HUES64 (cell line): ENCODE results near the gene CBX6.

Experiments used
- H3K27ac ChIP-seq: 2 replicates; pipeline ENCODE4 v1.7.0; 2013; ENCODE audit warnings: low read depth, low read length, inconsistent platforms
- H3K27me3 ChIP-seq: 2 replicates; pipeline ENCODE4 v1.6.1; 2013; ENCODE audit warnings: mild to moderate bottlenecking, low read length; ENCODE audit not compliant: insufficient read depth
- H3K36me3 ChIP-seq: 2 replicates; pipeline ENCODE4 v1.6.1; 2013; ENCODE audit warnings: mild to moderate bottlenecking, low read length; ENCODE audit not compliant: insufficient read depth
- H3K4me1 ChIP-seq: 2 replicates; pipeline ENCODE4 v1.6.1; 2013; ENCODE audit warnings: mild to moderate bottlenecking, low read length, moderate library complexity; ENCODE audit not compliant: insufficient read depth
- H3K4me3 ChIP-seq: 2 replicates; pipeline ENCODE4 v1.5.1; 2013; ENCODE audit warnings: mild to moderate bottlenecking, low read length, moderate library complexity
- H3K9ac ChIP-seq: 2 replicates; pipeline ENCODE4 v1.6.1; 2013; ENCODE audit warnings: mild to moderate bottlenecking, low read depth, low read length
- H3K9me3 ChIP-seq: 2 replicates; pipeline ENCODE4 v1.6.1; 2013; ENCODE audit warnings: low read depth, low read length; ENCODE audit not compliant: insufficient read depth
- WGBS: fragments of 150-250, 120-280 bp; methylation state at CpG from one replicate; pipeline ENCODE4 v1.1.7; 2013; ENCODE audit warnings: missing lambda C conversion rate; 5-methylcytosine and 5-hydroxymethylcytosine counted together

CBX6 gene

DNA sequence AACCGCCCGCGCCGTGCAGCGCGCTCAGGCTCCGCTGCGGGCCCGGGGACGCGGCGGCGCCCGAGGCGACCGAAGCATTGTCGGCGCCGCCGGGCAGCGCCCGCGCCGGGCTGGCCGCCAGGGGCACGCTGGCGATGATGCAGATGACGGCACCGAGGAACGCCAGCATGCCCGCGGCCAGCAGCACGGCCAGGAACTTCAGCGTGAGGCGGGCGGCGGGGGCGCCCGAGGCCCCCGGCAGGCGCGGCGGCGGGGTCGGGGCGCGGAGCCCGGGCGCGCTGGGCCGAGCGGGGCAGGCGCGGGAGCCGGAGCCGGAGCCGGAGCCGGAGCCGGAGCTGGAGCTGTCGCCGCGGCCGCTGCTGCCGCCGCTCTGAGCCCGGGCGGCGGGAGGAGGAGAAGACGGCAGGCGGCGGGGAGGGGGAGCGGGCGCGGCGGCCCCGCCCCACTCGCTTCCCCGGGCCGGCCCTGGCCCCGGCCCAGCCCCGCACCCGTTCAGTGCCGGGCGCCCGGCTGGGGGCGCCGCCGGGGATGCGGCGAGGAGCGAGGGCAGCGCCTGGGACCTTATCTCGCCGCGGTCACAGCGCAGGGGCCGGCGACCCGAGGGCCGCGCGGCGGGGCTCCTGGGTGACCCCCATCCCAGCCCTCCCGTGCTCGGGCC is 28.2 kb downstream of the CBX6 start, which contains the start of gene NPTXR:
Gene NPTXR, minus strand, starts transcription at position 372 of the 658 bp plus-strand sequence.
- under 1% methylated on average over 105 of the region's 105 CpGs for WGBS
- Histone ChIP-seq H3K36me3 (no peaks in the 10 kb centered on the region), H3K4me3 (peak within 1 kb of the TSS; percentile 53), H3K9me3 (no peaks in the 10 kb centered on the region), H3K27ac (no peak within 1 kb of the TSS), H3K27me3 (peaks cover 59% of the 10 kb centered on the region), H3K9ac (peak within 1 kb of the TSS; percentile 54), H3K4me1 (no peaks in the 10 kb centered on the region)

DNA sequence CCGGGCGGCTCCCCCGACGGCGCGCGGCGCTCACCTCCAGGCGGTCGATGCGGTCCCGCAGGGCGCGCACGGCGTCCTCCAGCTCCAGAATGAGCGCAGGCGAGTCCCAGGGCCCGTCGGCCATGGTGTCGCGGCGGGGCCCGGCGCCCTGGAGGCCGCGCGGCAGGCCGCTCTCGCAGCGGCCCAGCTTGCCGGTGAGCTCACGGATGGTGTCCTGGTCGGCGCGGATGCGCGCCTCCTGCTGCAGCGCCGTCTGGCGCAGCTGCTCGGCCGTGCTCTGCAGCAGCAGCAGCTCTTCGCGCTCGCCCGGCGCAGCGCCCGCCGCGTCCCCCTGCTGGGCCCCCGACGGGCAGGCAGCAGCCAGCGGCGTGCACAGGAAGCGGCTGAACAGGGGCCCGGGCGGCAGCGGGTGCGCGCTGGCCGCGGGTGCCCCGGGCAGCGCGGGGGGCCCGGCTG is 28.8 kb downstream of the CBX6 start:
- Histone ChIP-seq H3K4me1 (no peaks in the 10 kb centered on the region), H3K9me3 (no peaks in the 10 kb centered on the region), H3K9ac (peak overlapping the region; percentile 54), H3K27me3 (peaks cover 59% of the 10 kb centered on the region), H3K4me3 (peak overlapping the region; percentile 53), H3K36me3 (no peaks in the 10 kb centered on the region), H3K27ac (no peak overlapping the region)
- WGBS: under 1% methylated on average over 68 of the region's 68 CpGs

DNA sequence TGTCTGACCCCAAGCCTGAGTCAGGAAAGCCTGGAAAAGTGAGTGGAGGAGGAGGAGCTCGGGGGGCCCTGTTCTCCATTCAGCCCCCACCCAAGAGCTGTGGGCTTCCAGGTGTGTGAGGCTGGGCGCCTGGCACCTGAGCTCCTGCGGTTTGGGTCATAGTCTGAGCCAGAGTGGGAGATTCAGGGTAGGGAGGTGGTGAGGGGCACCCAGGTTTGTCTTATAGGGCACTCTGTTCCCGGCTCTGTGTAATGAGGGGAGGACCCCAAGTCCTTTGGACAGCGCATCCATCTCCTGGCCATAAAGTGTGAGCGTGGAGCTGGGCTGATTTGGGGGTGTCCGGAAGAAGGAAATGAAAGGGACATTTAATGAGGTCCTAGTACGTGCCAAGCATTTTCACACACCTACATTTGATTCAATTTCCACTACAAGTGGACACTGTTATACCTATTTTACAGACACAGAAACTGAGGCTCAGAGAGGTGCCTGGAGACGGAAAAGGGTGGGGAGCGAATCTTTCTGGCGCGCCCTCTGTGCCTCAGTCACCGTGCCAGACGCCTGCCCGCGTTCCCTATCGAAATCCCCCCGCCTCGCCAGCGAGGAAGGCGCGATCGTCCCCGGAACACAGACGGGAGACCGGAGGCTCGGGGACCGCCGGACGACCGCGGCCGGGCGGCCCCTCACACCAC is 29.4 kb downstream of the CBX6 start:
- Histone ChIP-seq H3K27ac (no peak overlapping the region), H3K36me3 (no peaks in the 10 kb centered on the region), H3K4me3 (peak overlapping the region; percentile 53), H3K9ac (peak overlapping the region; percentile 54), H3K27me3 (peaks cover 58% of the 10 kb centered on the region), H3K9me3 (no peaks in the 10 kb centered on the region), H3K4me1 (no peaks in the 10 kb centered on the region)
- 25% methylated on average over 34 of the region's 34 CpGs for WGBS

DNA sequence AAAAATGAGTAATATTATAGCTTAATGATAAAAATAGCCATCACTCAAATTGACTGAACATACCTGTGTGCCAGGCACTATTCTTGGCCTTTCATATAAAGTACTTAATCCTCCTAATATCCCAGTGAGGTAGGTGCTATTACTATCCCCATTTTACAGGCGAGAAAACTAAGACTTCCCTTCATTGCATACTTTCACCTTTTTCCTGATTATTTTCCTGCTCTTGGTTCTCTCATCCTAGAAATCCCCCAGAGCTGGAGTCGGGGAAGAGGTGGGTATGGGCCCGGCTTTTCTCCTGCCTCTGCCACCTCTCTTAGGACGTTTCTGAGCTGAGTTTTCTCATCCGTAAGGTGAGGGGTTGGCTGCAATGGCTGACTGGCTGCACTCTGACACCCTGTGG is 30.4 kb downstream of the CBX6 start:
- Histone ChIP-seq H3K9ac (no peak overlapping the region), H3K9me3 (no peaks in the 10 kb centered on the region), H3K36me3 (no peaks in the 10 kb centered on the region), H3K4me3 (no peak overlapping the region), H3K27ac (no peak overlapping the region), H3K27me3 (peaks cover 58% of the 10 kb centered on the region), H3K4me1 (no peaks in the 10 kb centered on the region)
- WGBS: 85% methylated on average over 5 of the region's 5 CpGs

DNA sequence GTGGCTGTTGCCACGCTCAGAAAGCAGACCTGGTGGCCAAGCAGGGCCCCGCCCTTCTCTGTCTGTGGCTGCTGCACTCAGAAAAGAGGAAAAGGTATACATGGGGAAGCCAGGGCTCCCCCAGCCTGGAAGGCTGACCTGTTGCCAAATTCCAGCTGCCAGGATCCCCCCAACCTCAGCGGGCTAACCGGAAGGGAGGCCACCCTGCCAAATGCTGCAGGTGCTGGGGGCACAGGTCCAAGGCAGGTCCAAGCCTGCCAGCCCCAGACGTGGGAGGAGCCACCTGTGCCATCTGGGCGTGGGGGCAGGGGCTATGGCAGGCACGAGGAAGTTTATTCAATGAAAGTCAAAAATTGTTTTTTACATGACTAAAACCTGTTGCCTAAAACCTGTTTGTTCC is 30.8 kb downstream of the CBX6 start:
- H3K9me3 ChIP-seq: no peaks in the 10 kb centered on the region
- H3K36me3 ChIP-seq: no peaks in the 10 kb centered on the region
- H3K9ac ChIP-seq: no peak overlapping the region
- H3K4me1 ChIP-seq: peaks cover 3% of the 10 kb centered on the region; the same call in 1 of the 2 replicates
- H3K4me3 ChIP-seq: no peak overlapping the region
- peaks cover 54% of the 10 kb centered on the region for H3K27me3 ChIP-seq
- no peak overlapping the region for H3K27ac ChIP-seq
- 83% methylated on average over 7 of the region's 7 CpGs for WGBS

DNA sequence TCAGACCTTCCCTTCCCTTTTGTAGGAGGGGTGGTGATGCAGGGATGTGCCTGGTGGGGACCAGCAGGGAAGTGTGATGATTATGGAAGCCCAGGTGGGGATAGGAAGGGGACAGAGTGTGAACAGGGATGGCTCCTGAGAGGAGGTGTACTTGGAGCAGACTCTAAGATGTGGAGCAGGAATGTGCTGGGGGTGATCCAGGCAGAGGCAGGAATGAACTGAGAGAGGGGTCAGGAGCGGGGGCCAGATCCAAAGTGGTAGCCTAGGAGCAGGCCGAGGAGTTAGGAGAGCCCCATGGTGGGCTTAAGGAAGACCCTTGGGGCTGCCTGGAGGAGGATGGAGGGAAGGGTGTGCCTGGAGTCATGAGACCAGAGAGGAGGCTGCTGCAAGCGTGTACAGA is 31.9 kb downstream of the CBX6 start:
- H3K9ac ChIP-seq: no peak overlapping the region
- no peak overlapping the region for H3K4me3 ChIP-seq
- 83% methylated on average over 3 of the region's 3 CpGs for WGBS
- peaks cover 7% of the 10 kb centered on the region; the same call in 1 of the 2 replicates for H3K4me1 ChIP-seq
- no peaks in the 10 kb centered on the region for H3K36me3 ChIP-seq
- peaks cover 45% of the 10 kb centered on the region for H3K27me3 ChIP-seq
- no peaks in the 10 kb centered on the region for H3K9me3 ChIP-seq
- no peak overlapping the region for H3K27ac ChIP-seq

DNA sequence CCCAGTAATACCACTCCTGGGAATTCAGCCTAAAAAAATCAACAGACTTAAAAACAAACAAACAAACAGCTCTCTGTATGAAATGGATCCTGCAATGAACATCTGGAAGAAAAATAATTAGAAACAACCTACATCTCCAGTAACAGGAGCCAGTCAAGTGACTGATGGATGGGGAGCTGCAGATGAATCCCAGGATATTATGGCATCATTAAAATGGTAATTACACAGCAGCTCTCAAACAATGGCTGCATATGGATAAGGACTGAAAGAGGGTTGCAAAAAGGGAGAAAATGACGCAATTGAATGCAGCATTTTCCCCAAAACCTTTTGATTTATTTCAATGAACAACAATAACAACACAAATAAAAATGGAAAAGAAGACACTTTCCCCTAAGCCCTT is 32.3 kb downstream of the CBX6 start:
- Histone ChIP-seq H3K36me3 (no peaks in the 10 kb centered on the region), H3K4me1 (peaks cover 7% of the 10 kb centered on the region; the same call in 1 of the 2 replicates), H3K4me3 (no peak overlapping the region), H3K27me3 (peaks cover 40% of the 10 kb centered on the region), H3K9ac (no peak overlapping the region), H3K9me3 (no peaks in the 10 kb centered on the region), H3K27ac (no peak overlapping the region)
- 100% methylated on average over 1 of the region's 1 CpG for WGBS

DNA sequence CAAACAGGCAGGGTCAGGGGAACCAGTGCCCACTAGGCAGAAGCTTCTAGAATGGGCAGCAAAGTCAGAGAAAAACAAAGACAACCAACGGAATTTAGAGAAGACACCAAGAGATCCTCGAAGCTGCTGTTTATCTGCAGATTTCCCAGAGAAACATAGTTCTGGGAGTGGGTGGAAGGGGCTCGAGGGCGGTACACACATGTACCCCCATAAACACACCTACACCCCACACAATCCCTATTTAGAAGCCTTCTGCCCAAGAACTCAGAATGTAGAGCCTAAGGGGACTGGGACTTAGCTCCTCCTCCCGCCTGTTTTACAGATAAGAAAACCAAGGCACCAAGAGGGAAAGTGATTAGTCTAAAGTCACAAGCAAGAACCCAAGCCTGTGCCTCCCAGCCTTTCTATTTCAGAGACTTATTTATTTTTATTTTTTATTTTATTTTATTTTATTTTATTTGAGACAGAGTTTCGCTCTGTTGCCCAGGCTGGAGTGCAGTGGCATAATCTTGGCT is 34.5 kb downstream of the CBX6 start:
- no peaks in the 10 kb centered on the region for H3K36me3 ChIP-seq
- H3K9me3 ChIP-seq: no peaks in the 10 kb centered on the region
- H3K27ac ChIP-seq: no peak overlapping the region
- no peak overlapping the region for H3K9ac ChIP-seq
- peaks cover 7% of the 10 kb centered on the region; the same call in 1 of the 2 replicates for H3K4me1 ChIP-seq
- H3K4me3 ChIP-seq: no peak overlapping the region
- 90% methylated on average over 6 of the region's 6 CpGs for WGBS
- peaks cover 25% of the 10 kb centered on the region for H3K27me3 ChIP-seq

DNA sequence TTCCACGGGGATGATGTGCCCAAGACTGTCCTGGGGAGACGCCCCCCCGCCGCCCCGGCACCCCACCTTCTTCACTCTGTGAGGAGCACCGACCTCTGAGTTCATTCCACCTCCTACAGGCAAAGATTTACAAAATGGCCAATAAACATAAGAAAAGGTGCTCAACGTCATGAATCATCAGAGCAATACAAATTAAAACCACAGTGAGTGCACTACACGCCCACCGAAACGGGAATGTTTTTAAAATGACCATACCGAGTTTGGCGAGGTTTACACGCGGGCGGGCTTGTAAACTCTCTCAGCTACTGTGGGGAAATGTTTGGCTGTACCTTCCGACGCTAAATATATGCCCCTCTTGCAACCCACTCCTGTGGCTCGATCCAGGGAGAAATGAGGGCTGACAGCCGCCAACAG is 36.1 kb downstream of the CBX6 start:
- Histone ChIP-seq H3K27ac (no peak overlapping the region), H3K9ac (no peak overlapping the region), H3K4me1 (peaks cover 7% of the 10 kb centered on the region; the same call in 1 of the 2 replicates), H3K36me3 (no peaks in the 10 kb centered on the region), H3K9me3 (no peaks in the 10 kb centered on the region), H3K4me3 (no peak overlapping the region), H3K27me3 (peaks cover 9% of the 10 kb centered on the region)
- WGBS: 26% methylated on average over 19 of the region's 19 CpGs

DNA sequence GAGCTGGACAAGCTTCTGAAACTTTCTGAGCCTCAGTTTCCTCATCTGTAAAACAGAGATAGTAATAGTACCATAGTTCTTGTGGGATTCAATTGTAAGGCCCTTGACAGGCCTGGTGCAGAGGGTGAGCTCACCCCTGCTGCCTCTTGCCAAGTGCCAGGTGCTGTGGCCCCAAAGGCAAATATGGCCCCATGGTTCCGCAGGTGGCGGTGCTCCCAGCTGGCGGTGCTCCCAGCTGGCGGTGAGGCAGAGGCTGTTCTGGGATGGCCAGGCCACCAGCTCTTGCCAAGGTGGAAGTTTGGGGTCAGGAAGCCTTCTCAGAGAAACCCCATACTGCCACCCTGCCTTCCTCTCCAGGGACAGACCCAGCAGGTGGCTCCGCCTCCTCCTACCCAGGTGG is 37.0 kb downstream of the CBX6 start:
- H3K27ac ChIP-seq: no peak overlapping the region
- WGBS: 96% methylated on average over 5 of the region's 5 CpGs

DNA sequence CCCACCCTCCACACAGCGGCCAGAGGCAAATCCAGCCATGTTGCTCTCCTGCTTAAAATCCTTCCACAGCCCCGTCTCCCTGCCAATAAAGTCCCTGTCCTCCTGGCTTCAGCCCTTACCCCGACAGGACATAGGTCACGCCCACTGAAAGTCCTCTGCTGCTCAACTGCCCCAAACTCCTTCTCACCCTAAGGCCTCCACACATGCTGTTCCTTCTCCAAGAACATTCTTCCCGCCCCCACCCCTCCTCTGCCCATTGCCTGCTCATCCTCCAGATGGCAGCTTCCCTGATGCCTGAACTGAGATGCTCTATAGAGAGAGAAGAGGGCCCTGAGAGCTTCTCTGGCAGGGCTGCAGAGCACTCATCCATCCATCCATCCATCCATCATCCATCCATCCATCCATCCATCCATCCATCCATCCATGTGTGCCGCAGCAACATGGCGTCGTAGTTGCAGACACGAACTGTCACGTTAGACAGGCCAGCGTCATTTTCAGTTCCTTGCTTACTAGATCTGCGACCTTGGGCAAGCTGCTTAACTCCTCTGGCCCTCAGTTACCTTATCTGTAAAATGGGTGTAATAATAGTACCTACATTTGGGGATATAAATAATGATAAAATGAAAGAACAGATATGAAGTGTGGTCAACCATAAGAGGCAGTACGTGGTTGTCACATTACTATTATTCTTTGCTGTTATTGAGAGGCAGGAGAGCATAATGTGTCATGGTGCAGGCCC is 37.6 kb downstream of the CBX6 start:
- Histone ChIP-seq H3K9me3 (no peaks in the 10 kb centered on the region), H3K27me3 (no peaks in the 10 kb centered on the region; the same call in 1 of the 2 replicates), H3K36me3 (no peaks in the 10 kb centered on the region), H3K27ac (no peak overlapping the region), H3K4me3 (no peak overlapping the region), H3K4me1 (peaks cover 7% of the 10 kb centered on the region; the same call in 1 of the 2 replicates), H3K9ac (no peak overlapping the region)
- WGBS: 84% methylated on average over 13 of the region's 13 CpGs

More for the DNA sequence above, 37.0 kb downstream of the CBX6 start:
- Histone ChIP-seq H3K9me3 (no peaks in the 10 kb centered on the region), H3K27me3 (peaks cover under 1% of the 10 kb centered on the region; the same call in 1 of the 2 replicates), H3K4me3 (no peak overlapping the region), H3K9ac (no peak overlapping the region), H3K4me1 (peaks cover 7% of the 10 kb centered on the region; the same call in 1 of the 2 replicates), H3K36me3 (no peaks in the 10 kb centered on the region)
